Stomach (tissue), 4 donors: ENCODE results near the gene CPB2.

Experiments used
- CTCF ChIP-seq, 7 experiments: fragments of 450-650 bp in 4 of 7; fragments of 200-600 bp in 3 of 7; sonication (generic) in 3 of 7; IDR thresholded peaks; one replicate each; pipeline ENCODE4 v1.5.1; 2016 to 2019; ENCODE audit warnings: antibody characterized with exemption in 7 of 7, control low read depth in 2 of 7, mild to moderate bottlenecking in 1 of 7
- EP300 ChIP-seq: sonication (generic); formaldehyde crosslinking; IDR thresholded peaks from one replicate; pipeline ENCODE4 v1.6.1; 2017; ENCODE audit warnings: antibody characterized with exemption
- POLR2A ChIP-seq, 4 donors: fragments of 450-650 bp; IDR thresholded peaks; one replicate each; pipeline ENCODE4 v1.6.1; 2016; ENCODE audit warnings: antibody characterized with exemption in 4 of 4, control low read depth in 2 of 4, mild to moderate bottlenecking in 1 of 4, moderate library complexity in 1 of 4

- TF ChIP-seq CTCF (IDR thresholded peaks at IDR 0.05) = no peak
- TF ChIP-seq POLR2A (IDR thresholded peaks at IDR 0.05) = no peak
- TF ChIP-seq EP300 = no peak
Observed at GRCh38 chr13:46010148-46010547, 94.7 kb downstream of the CPB2 start.
